NCI-H82 (cell line): ENCODE data around the gene TPT1.
A peak's percentile ranks its signal among the peaks of the same experiment; 100 is the strongest.
"Not testable (repeated sequence)": the region's sequence is repeated elsewhere in the genome, so short reads cannot be mapped to it uniquely, and the experiment has no call there.

Experiments
- DNase-seq: peaks from one replicate; lab custom pipeline; 2025; lab: John Stamatoyannopoulos, UW

The TPT1 gene

DNA sequence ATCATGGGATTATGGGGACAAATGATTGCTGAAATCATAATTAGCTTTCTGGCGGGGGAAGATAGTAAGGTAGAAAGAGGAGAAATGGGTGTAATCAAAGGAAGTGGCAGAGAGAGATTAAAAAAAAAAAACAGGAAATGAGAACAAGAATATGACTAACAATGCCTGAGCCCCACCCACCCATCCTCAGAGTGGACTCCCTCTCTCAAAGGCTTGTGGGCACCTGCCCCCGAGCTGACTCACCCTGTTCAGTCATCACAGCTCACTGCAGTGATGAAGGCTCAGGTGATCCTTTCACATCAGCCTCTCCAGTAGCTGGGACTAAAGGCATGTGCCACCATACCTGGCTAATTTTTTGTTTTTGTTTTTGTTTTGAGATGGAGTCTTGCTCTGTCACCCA is 26.4 kb upstream of the TPT1 start:
- DNase-seq: no peak

DNA sequence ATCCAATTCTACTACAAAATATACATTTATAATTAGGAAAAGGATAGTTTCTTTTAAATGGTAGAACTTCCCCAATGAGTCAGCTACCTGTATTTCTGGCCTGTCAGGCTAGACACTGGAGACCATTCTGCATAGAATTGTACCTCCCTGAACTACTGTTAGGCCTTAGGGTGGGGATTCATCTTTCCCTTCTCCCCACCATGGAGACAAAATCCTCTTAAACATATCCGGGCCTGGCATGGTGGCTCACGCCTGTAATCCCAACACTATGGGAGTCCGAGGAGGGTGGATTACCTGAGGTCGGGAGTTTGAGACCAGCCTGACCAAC is 24.5 kb upstream of the TPT1 start:
- no peak for DNase-seq

DNA sequence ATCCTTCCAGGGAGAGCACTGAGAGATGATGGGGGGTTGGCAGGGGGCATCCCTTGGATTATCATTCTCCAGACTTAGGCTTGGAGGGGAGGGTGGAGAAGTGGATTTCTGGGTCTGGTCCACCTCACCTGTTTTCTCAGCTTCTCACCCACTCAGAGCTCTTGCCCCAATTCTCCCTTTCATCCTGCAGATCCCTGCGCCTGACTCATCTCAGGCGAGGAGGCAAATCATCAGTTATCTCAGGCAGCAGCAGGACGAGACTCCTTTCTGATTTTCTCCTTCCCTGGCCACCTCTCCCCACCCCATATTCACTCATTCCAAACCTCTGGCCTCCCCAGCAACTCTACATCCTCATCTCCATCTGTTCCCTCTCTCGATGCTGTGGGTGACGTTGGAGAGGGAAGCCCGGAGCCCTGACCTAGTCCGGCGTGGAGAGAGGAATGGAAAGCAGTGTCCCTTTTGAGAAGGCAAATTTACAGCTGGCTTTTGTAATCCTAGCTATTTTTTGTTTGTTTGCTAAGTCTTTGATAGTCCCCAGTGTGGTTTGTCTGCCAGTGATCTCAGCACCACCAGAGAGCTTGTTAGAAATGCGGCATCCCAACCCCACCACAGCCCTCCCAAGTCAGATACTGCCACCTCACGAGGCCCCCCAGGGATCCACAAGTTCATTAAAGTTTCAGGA is 24.0 kb upstream of the TPT1 start:
- DNase-seq: no peak

DNA sequence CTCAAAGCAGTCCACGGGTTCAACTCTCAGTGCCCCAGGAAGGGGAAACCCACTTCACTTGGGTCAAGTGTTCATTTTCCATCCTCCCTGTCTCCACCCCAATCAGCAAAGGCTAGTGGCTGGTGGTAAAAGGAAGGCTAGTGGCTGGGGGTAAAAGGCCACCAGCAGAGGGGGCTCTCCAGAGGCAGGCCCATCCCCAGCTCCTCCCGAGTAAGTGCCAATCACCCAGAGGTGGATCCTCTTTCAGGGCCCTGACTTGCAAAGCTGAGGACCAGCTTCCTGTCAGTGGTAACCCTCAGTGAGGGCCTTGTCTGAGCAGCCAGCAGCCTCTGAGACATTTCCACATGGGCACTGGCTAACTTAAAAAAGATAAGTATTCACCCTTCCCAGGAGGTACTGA is 22.0 kb upstream of the TPT1 start:
- DNase-seq: peak; percentile 51

DNA sequence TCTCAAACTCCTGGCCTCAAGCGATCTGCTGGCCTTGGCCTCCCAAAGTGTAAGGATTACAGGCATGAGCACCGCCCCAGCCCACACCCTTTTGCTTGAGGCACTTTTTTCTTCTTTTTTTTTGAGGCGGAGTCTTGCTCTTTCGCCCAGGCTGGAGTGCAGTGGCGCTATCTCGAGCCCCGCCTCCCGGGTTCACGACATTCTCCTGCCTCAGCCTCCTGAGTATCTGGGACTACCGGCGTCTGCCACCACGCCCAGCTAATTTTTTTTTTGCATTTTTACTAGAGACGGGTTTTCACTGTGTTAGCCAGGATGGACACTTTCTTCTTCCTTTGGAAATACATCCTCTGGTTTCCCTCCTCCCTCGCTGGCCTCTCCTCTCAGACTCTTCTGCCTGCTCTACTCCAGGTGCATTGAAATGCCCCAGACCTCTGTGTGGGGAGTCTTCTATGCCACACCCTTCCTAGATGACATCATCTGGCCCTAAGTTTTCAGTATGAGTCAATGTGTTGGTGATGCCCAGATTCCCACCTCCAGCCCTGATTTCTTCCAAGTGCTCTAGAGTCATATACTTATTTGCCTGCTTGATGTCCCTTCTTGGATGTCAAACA is 20.7 kb upstream of the TPT1 start:
- DNase-seq: no peak

DNA sequence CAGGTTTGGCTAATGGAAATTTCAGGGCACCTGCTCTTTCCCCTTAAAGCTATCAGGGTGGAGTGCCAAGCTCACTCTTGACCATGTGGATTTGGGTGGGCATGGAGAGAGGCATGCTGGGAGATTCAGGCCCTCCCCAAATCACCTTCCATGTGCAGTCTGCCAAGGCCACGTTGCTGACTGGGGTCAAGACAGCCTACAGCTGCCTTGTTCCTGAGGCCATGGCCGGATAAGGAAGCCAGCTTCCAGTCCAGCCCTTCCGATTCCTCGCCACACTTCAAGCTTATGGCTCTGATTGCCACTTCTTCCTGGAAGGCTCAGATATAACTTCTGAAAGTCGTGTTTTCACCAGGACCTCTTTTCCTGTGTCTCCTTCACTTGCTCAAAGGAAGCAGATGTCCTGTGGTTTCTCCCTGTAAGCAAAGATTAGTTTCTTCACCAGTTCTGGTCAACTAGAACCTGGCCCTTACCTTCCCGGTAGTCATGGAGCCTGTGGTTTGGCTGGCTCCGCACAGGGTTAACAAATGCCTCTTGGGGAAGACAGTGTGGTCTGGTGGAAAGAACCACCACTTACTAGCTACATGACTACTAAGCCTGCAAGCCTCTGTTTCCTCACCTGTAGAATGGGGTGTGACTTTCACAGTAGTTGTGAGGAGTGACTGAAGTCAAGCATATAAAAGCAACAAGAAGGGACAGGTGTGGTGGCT is 16.1 kb upstream of the TPT1 start:
- no peak for DNase-seq

DNA sequence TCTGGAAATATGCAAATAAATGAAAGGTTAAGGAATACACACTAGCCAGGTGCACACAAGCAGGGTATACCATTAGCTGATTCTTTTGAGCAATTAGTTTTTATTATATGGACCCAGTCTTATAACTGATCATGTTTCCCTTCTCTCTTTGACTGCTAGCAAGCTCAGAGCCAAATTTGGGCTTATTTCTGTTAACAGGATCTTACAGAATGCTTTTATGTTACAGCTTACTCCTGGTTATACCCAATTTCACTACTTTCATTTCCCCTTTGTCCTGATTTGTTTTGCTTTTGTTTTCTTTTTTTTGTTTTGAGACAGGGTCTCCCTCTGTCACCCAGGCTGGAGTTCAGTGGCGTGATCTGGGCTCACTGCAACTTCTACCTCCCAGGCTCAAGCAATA is 12.9 kb upstream of the TPT1 start:
- no peak for DNase-seq

DNA sequence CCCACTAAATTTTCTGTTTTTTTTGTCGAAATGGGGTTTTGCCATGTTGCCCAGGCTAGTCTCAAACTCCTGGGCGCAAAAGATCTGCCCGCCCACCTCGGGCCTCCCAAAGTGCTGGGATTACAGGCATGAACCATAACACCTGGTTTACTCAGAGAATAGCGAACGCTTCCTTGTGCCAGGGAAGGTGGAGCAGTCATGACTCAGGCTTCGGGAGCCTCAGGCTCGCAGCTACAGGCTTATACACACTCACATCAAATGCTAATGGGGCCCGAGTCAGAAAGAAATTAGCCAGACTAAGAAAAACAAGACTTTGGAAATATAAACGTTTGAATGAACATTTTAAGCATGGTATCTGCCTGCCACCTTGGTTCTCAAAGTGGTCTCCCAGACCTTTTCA is 11.0 kb upstream of the TPT1 start:
- no peak for DNase-seq

DNA sequence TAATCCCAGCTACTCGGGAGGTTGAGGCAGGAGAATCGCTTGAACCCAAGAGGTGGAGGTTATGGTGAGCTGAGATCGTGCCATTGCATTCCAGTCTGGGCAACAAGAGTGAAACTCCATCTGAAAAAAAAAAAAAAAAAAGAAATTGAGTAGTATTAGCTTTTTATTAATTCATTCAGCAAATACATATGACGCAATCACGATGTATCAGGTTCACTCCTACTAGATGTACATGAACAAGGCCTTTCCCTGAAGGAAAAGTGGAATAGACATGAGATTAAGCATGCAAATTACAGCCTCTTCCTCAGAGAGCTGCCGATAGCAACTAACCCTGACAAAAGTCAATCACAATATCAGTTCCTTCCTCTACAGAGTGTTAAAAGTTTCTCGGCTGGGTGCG is 9.2 kb upstream of the TPT1 start:
- DNase-seq: peak; percentile 62

DNA sequence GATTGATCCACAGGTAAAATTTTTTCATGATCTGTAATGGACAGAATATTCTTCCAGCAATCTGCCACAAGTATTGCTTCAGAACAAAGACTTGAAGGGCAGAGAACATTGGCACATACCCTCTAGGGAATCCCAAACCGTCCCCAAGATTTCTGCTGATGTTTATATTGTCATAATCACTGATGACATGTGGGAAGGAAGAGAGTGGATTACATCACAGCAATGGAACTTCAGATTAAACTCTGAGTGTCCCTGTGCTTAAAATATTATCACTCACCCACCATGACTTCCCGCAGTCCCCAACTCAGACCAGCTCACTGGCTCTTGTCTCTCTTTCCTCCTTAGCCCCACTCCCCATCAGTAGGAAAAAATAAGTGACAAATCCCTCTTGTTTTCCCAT is 8.5 kb upstream of the TPT1 start:
- DNase-seq: no peak

DNA sequence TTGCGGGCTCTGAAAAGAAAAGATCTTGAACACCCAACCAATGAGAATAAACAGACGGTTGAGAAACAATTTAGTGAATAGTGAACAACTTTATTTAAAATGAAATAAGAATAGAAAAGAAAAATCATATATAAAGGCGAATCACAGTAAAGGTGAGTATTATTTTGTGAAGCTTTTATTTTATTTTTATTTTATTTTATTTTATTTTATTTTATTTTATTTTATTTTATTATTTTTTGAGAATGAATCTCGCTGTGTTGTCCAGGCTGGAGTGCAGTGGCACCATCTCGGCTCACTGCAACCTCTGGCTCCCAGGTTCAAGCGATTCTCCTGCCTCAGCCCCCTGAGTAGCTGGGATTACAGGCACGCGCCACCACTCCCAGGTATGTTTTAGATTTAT is 3.1 kb upstream of the TPT1 start:
- DNase-seq: not testable (repeated sequence)

DNA sequence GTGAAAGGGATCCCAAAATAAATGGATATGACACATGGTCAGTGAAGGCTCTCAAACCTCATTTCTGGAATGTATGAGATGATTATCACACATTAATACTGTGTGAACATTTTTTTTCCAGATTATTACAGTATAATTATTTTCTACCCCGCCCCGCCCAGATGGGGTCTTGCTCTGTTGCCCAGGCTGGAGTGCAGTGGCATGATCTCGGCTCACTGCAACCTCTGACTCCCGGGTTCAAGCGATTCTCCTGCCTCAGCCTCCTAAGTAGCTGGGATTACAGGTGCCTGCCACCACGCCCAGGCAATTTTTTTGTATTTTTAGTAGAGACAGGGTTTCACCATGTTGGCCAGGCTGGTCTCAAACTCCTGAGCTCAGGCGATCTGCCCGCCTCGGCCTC is 2.1 kb upstream of the TPT1 start:
- not testable (repeated sequence) for DNase-seq

DNA sequence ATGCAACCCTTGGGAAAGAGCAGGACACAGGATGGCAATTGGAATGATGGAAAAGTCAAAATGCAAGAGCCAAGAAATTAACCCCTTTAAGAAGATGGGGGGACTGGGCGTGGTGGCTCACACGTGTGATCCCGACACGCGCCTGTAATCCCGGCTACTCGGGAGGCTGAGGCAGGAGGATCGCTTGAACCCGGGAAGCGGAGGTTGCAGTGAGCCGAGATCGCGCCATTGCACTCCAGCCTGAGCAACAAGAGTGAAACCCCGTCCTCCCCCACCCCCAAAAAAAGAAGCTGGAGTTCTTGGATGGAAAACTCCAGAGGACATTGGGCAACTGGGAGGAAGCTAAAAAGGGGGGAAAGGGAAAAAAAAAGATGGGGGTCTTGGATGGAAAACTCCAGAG is 1.7 kb upstream of the TPT1 start:
- not testable (repeated sequence) for DNase-seq

DNA sequence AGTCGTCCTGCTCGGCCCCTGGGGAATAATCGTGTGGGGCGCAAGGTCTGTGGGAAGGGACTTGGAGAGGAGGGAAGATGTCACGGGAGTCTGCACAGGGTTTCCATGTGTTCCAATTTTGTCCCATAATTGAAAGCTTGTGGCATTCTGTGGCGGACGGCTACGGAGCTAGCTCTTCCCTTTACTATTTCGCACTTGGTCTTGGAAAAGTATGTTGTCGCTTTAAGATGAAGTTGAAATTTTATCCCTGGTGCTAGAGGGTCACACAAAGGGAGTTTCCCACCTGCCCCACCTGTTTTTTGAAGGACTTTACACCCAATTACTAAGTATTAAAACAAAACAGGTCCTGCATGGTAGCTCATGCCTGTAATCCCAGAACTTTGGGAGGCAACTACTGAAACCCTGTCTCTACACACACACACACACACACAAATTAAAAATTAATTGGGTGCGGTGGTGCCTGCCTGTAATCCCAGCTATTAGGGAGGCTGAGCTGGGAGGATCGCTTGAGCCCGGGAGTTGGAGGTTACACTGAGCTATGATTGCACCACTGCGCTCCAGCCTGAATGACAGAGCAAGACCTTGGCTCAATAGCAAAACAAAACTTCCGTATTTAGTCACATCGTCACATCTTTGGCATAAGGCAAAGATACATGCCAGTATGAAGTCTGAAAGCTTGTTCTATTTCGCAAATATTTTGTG is 967 bp upstream of the TPT1 start:
- peak; percentile 86 for DNase-seq

DNA sequence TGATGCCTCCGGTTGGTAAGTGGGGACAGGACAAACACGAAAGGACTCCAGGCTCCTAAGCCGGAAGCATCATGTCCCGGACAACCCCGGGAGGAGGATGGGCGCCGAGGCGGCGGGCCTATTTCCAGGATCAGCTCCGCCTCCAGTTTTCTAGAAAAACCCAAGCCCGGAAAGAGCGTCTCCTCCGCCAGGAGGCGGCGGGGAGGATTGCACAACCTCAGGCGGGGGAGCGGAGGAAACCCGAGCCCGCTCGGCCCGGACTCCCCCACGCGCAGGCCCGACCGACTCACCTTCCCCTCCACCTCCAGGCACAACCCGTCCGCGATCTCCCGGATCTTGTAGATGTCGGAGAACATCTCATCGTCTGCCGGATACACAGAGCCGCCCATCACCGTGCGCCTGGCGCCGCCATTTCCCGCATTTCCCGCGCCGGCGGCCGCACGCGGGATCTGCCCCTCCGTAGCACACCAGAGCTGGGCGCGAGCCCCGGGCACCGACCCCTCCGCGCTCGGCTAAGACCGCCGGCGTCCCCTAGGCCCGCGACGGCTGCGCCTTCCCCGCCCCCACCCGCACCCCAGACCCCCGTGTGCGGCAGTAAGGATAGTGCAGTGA is 455 bp downstream of the TPT1 start:
- peak; percentile 90 for DNase-seq

DNA sequence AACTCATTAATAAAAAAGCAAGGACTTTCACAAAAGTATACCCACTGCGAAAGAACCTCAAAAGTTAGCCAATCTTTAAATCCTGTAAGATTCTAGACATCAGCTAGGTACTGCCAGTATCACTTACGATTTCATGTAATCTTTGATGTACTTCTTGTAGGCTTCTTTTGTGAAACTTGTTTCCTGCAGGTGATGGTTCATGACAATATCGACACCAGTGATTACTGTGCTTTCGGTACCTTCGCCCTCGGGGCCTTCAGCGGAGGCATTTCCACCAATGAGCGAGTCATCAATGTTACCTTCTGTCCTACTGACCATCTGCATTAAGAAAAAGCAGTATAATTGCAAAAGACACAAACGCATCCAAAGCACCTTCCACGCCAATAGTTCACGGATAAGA is 1.1 kb downstream of the TPT1 start:
- DNase-seq: no peak

DNA sequence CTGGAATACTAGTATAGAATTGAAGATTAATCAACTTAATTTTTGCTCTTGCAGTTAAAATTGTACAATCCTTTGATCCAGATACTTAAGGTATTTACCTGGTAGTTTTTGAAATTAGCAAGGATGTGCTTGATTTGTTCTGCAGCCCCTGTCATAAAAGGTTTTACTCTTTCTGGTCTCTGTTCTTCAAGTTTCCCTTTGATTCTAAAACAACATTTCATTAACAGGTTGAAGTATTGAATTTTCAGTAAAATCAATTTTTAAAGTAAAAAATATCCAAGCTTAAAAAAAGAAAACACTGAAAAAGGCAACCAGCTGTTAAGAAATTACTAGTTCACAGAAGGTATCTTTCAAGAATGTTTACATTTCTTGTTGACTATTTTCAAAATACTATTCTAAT is 1.6 kb downstream of the TPT1 start:
- no peak for DNase-seq

DNA sequence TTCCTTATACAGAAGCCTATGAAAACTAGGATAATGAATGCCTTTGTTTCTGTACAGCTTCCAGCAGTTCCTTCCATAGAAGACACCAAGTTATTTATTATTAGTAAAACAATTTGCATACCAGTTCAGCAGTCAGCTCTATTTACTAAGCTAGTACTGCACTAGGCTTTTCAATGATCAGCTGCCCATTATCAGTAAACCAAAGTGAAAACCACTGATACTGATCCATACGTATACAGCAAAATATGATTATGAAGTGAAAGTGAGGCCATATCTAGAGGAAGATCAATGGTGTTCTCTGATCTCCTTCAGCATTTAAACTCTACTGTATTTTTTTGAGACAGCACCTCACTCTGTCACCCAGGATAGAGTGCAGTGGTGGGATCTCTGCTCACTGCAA is 3.2 kb downstream of the TPT1 start:
- no peak for DNase-seq

DNA sequence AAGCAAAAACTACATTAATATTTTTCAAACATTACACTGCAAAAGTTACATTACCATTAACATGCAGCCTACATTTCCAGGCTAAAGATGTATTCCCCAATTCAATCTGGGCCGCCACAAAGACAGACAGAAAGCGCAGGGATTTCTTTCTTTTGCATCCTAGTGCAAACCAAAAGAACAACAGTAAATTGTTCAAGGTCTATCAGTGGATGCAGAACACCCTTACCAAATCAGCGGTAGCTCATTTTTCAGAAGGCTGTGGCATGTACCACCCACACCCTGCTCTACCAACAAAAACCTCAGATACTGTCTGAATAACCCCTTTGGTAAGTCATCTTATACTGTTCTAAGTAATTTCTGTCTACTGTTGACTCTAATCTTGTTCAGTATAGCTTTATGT is 3.6 kb downstream of the TPT1 start:
- no peak for DNase-seq

DNA sequence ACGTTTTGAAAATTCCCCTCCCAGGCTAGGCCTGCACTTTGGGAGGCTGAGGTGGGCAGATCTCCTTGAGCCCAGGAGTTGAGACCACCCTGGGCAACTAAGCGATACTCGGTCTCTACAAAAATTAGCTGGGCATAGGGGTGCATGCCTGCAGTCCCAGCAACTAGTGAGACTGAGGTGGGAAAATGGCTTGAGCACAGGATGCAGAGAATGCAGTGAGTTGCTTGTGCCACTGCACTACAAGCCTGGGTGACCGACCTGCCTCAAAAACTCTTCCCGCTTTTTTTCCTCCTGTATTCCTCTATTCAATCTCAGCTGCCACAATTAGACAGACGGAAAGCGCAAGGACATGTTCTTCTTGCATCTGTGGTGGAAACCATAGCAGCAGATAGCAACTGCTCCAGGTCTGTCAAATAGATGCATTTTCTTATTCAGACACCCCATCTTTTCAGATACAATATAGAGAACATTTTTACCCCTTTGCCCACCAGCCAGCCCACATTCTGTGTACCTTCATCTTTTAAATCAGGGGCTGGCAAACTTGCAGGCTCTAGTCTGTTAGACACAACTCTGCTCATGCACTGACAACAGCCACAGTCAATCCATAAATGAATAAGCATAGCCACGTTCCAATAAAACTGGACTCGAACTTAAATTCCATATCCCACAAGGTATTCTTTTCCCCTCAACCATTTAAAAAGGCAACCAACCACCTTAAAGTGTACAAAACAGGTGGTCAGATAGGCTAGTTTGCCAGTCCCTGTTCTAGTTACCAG is 4.8 kb downstream of the TPT1 start:
- DNase-seq: no peak

DNA sequence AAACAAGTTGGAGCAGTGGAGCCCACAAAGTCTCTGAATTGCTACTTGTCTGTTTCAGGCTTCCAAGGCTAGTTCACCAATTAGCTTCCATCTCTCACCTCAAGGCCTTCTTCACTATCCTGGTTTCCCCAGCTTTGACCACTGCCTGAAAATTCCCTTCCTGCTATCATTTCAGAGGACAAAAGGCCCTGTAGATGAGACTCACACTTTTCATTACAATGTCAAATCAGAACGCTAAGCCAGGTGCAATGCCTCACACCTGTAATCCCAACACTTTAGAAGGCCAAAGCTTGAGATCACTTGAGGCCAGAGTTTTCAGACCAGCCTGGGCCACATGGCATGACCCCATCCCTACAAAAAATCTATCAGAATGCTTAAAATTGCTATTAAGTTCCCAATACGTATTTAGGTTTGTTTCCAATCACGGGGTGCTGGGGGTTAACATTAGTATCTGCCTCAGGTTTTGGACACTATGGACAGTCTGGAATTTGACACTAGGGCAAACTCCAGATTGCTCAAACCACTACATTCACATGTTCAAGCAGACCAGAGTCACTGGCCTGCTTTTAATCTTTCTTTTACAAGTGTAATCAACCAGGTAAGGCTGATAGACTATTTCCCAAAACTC is 5.5 kb downstream of the TPT1 start:
- DNase-seq: no peak
